HG03571 (cell line): Measurements from ENCODE around the gene ABCC3.

Experiments used
- ATAC-seq: cut with Tn5 transposase; IDR thresholded peaks from one replicate; pipeline ENCODE4 v1.9.1; 2021; ENCODE audit not compliant: unreplicated experiment

The ABCC3 gene

DNA sequence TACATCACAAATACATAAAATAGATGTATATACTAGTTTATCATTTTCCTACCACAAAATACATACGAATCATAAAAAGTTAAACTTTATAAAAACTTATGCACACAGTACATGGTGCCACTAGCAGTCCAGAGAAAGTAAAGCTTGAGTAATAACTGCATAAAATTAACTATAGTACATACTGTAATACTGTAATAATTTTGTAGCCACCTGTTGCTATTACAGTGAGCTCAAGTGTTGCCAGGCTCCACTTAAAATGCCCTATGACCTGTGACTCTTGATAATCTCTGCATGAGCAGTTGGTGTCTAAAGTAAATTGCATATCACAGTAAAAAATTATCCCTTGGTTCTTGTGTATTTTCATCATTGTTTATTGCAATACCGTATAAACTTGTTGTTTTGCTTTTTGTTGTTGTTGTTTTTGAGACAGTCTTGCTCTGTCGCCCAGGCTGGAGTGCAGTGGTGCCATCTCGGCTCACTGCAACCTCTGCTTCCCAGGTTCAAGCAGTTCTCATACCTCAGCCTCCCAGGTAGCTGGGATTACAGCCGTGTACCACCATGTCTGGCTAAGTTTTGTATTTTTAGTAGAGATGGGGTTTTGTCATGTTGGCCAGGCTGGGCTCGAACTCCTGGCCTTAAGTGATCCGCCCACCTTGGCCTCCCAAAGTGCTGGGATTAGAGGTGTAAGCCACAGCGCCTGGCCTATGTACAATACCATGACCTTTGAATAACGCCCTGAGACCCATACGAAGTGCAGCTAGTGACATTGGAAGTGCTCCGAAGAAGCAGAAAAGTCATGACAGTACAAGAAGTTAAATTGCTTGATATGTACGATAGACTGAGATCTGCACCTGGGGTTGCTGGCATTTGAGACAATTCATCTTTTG, 91.3 kb downstream of the ABCC3 start:
- no peak for ATAC-seq

DNA sequence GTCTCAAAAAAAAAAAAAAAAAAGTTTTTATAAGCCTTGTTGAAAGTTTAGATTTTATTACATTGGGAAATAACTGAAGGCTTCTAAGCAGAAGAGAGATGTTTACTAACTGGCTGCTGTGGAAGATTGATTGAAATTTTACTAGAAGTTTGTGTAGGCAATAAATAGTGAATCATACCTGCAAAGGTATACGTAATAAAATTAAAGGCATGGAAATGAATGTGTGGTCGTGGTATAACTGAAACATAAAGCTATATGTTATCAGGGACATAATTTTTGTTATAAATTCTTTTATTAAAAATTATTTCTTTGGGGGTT, 93.4 kb downstream of the ABCC3 start:
- ATAC-seq, result no peak

DNA sequence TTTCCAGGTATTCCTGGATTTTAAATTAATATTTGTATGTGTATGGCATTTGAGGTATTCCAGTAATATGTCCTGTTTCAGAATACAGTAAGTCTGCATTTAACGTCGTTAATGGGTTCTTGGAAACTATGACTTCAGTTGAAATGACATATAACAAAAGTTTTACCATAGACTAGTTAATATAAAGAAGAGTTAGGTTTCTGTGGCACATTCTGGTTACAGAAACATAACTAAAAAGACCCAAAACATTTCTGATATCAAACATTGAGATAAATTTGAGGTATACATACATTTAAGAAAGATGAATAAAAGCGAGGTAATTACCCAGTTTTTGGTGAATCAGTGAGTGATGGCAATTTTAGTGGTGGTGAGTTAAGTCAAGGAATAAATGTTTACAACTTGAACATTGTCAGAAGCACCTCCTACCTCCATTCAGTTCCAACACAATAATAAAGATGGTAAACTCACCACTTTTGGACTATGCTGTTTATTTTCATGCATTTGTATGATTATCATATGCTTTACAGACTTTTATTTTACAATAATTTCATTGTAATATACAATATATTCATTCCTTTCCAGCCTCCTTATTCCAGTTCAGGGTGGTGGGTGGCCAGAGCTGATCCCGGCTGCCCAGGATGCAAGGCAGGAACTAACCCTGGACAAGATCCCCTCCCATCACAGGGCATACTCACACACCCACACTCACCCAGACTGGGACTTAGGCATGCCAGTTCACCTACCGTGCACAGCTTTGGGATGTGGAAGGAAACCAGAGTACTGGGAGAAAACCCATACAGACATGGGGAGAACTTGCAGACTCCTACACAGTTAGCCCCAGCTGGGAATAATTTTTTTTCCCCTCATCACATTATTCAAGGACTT, 94.4 kb downstream of the ABCC3 start:
- no peak for ATAC-seq

DNA sequence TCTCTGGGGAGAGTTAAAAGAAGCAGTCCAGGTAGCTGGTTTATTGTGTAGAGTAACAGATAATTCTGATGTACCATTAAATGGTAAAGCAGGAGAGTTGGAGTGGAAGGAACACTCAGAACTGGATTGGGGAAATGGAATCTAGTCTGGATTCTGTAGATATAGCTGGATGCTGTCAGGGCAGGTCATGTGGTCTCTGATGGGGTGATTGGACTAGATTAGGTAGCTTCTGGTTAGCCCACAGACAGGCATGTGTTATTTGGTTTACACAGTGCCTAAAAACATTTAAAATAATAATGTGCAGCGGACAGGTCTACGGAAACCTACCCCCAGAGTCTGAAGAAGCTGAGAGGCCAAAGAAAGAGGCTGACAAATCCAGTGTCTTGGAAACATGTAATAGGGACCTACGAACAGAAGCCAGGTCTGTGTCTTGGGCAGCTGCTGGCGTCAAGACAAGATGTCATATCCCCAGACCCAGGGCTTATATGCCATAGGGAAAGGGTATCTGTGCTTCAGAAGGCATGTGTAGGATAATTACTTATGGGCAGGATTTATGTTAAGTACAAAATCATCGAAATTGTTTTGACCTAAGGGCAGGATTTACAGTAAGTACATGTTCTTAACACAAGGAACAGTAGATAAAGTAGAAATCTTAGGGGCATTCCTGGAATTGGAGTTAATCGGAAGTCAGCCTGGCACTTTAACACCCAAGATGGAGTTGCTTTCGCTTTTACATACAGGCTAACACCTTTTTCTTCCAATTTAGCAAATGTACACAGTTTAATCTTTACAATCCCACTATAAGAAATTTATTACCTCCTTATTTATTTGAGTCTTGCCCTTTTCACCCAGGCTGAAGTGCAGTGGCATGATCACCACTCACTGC, 97.1 kb downstream of the ABCC3 start:
- no peak for ATAC-seq

- no peak for ATAC-seq
These were observed 100.6 kb downstream of the ABCC3 start for GRCh38 chr17:50735287-50735686.

DNA sequence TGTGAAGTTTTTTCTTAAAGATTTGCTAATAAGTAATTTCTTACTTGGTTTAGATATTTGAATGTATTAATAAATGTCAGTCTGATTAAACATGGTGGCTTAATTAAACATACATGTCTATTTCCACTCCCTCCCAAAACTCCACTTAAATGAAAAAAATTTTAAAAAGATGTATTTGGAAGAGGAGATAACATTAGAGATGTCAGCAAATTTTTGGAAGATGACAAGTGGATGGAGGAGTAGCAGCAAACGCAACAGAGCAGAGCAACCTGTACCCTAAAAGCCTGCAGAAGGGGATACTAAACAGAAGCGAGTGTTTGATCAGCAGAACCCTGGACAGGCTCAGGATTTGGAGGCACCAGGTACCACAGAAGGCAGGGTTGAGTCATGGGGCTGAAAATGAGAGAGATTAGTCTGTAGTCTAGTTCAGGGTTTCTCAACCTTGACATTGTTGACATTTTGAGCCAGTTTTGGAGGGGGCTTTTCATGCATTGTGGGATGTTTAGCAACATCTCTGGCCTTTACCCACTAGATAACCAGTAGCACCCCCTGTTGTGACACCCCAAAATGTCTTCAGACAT, 102.5 kb downstream of the ABCC3 start:
- ATAC-seq, result no peak

- no peak for ATAC-seq
These were observed 104.4 kb downstream of the ABCC3 start for GRCh38 chr17:50739098-50739497.
